ENCODE results near the gene ADAM11. TPM values are rescaled to one million over a fixed set of nuclear protein-coding genes. Genes with fewer than 3 reads are reported as not detected.
A peak's percentile ranks its signal among the peaks of the same experiment; 100 is the strongest.
"Not testable (repeated sequence)": the region's sequence is repeated elsewhere in the genome, so short reads cannot be mapped to it uniquely, and the experiment has no call there.

Gene ADAM11
- total and polyA plus RNA-seq, 2 donors from 2014 or later, result 0.24 to 0.28 TPM

DNA sequence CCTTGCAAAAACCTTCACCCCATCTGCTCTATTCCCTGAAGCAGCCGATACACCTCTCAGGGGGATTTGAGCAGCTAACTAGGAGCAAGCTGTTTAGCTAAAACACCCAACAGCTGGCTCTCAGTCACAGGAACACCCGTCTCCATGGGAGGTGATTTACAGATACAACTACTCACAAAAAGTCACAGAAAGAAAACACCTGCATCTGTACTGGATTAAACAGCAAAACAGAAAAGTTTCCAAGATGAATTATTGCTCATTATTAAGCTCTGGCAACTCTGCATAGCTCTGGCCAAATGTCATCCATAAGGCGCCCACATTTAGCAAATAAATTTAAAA is 49.0 kb downstream of the ADAM11 start:
- Histone ChIP-seq H3K4me1 (ENCODE audit: control insufficient read depth in 2 of 3, insufficient read depth in 2 of 3, low read depth in 1 of 3, low read length in 3 of 3) (no peaks in the 10 kb centered on the region), H3K9ac (ENCODE audit: low read length in 3 of 3) (no peak overlapping the region), H3K27me3 (ENCODE audit: control insufficient read depth, insufficient read depth, low read length) (no peaks in the 10 kb centered on the region), H3K27ac (ENCODE audit: low read depth in 2 of 2, low read length in 2 of 2) (no peak overlapping the region), H3K4me3 (ENCODE audit: low read length in 3 of 3) (no peak overlapping the region), H3K36me3 (ENCODE audit: control insufficient read depth in 2 of 3, insufficient read depth in 3 of 3, low read length in 3 of 3) (peaks cover 0 to 6% (median 0%) of the 10 kb centered on the region in 3 donors), H3K9me3 (ENCODE audit: control insufficient read depth in 2 of 3, insufficient read depth in 1 of 3, low read length in 3 of 3) (no peaks in the 10 kb centered on the region)
- intact Hi-C loops (cut with DNase I), result no loop called here
- DNase-seq, result peak in 2 of 5 donors; percentile 25 to 60
- no peak for FAIRE-seq
- TF ChIP-seq, protein P1, sequence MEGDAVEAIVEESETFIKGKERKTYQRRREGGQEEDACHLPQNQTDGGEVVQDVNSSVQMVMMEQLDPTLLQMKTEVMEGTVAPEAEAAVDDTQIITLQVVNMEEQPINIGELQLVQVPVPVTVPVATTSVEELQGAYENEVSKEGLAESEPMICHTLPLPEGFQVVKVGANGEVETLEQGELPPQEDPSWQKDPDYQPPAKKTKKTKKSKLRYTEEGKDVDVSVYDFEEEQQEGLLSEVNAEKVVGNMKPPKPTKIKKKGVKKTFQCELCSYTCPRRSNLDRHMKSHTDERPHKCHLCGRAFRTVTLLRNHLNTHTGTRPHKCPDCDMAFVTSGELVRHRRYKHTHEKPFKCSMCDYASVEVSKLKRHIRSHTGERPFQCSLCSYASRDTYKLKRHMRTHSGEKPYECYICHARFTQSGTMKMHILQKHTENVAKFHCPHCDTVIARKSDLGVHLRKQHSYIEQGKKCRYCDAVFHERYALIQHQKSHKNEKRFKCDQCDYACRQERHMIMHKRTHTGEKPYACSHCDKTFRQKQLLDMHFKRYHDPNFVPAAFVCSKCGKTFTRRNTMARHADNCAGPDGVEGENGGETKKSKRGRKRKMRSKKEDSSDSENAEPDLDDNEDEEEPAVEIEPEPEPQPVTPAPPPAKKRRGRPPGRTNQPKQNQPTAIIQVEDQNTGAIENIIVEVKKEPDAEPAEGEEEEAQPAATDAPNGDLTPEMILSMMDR (IDR thresholded peaks at IDR 0.05; ENCODE audit: borderline replicate concordance, extremely low read depth, insufficient read depth), result no peak

DNA sequence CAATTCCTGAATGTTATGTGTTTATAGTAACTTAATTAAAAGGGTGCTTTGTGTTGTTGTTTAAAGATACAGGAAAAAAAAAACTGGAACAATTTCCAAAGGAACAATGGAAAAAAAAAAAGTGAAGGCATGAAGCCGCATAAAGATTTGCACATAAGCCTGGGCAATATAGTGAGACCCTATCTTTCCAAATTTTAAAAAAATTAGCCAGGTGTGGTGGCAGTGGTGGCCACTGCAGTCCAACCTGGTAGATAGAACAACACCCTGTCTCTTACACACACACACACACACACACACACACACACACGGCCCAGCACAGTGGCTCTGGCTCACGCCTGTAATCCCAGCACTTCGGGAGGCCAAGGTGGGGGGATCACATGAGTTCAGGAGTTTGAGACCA is 49.4 kb downstream of the ADAM11 start:
- Histone ChIP-seq H3K9ac (ENCODE audit: low read length in 3 of 3) (no peak overlapping the region), H3K4me3 (ENCODE audit: low read length in 3 of 3) (no peak overlapping the region), H3K27me3 (ENCODE audit: control insufficient read depth, insufficient read depth, low read length) (no peaks in the 10 kb centered on the region), H3K9me3 (ENCODE audit: control insufficient read depth in 2 of 3, insufficient read depth in 1 of 3, low read length in 3 of 3) (no peaks in the 10 kb centered on the region), H3K27ac (ENCODE audit: low read depth in 2 of 2, low read length in 2 of 2) (no peak overlapping the region), H3K4me1 (ENCODE audit: control insufficient read depth in 2 of 3, insufficient read depth in 2 of 3, low read depth in 1 of 3, low read length in 3 of 3) (no peaks in the 10 kb centered on the region), H3K36me3 (ENCODE audit: control insufficient read depth in 2 of 3, insufficient read depth in 3 of 3, low read length in 3 of 3) (peaks cover 0 to 6% (median 0%) of the 10 kb centered on the region in 3 donors)
- FAIRE-seq (no peak), DNase-seq (no peak)
- TF ChIP-seq, protein P1 (IDR thresholded peaks at IDR 0.05; ENCODE audit: borderline replicate concordance, extremely low read depth, insufficient read depth), result no peak
- intact Hi-C loops (cut with DNase I), result no loop called here

- H3K36me3 ChIP-seq (ENCODE audit: control insufficient read depth in 2 of 3, insufficient read depth in 3 of 3, low read length in 3 of 3); FAIRE-seq; intact Hi-C loops (cut with DNase I); H3K27ac ChIP-seq (ENCODE audit: low read depth in 2 of 2, low read length in 2 of 2); DNase-seq; H3K9ac ChIP-seq (ENCODE audit: low read length in 3 of 3); H3K4me3 ChIP-seq (ENCODE audit: low read length in 3 of 3); H3K27me3 ChIP-seq (ENCODE audit: control insufficient read depth, insufficient read depth, low read length); H3K9me3 ChIP-seq (ENCODE audit: control insufficient read depth in 2 of 3, insufficient read depth in 1 of 3, low read length in 3 of 3); H3K4me1 ChIP-seq (ENCODE audit: control insufficient read depth in 2 of 3, insufficient read depth in 2 of 3, low read depth in 1 of 3, low read length in 3 of 3): not testable (repeated sequence)
Observed at GRCh38 chr17:44808656-44809388, 50.0 kb downstream of the ADAM11 start.

DNA sequence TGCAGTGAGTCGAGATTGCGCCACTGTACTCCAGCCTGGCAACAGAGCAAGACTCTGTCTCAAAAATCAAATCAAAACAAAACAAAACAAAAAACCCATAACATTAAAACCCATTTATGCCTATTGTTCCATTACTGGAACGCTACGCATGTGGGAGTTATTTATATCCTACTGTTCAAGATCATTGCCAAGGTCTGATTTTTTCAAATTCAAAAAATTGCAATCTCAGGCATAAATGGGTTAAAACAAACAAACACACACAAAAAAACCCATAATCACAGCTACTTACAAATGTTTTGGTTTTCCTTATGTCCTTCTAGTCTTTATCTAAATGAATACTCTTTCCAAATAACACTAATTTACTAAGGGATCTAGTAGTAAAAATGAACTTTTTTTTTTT is 53.5 kb downstream of the ADAM11 start:
- H3K9me3 ChIP-seq (ENCODE audit: control insufficient read depth in 2 of 3, insufficient read depth in 1 of 3, low read length in 3 of 3), result no peaks in the 10 kb centered on the region
- no peaks in the 10 kb centered on the region for H3K27me3 ChIP-seq (ENCODE audit: control insufficient read depth, insufficient read depth, low read length)
- H3K4me1 ChIP-seq (ENCODE audit: control insufficient read depth in 2 of 3, insufficient read depth in 2 of 3, low read depth in 1 of 3, low read length in 3 of 3), result no peaks in the 10 kb centered on the region
- no peak overlapping the region for H3K9ac ChIP-seq (ENCODE audit: low read length in 3 of 3)
- DNase-seq (no peak), FAIRE-seq (no peak)
- intact Hi-C loops (cut with DNase I), result no loop called here
- TF ChIP-seq, protein P1 (IDR thresholded peaks at IDR 0.05; ENCODE audit: borderline replicate concordance, extremely low read depth, insufficient read depth), result no peak
- no peak overlapping the region for H3K27ac ChIP-seq (ENCODE audit: low read depth in 2 of 2, low read length in 2 of 2)
- no peak overlapping the region for H3K4me3 ChIP-seq (ENCODE audit: low read length in 3 of 3)
- no peaks in the 10 kb centered on the region for H3K36me3 ChIP-seq (ENCODE audit: control insufficient read depth in 2 of 3, insufficient read depth in 3 of 3, low read length in 3 of 3)

DNA sequence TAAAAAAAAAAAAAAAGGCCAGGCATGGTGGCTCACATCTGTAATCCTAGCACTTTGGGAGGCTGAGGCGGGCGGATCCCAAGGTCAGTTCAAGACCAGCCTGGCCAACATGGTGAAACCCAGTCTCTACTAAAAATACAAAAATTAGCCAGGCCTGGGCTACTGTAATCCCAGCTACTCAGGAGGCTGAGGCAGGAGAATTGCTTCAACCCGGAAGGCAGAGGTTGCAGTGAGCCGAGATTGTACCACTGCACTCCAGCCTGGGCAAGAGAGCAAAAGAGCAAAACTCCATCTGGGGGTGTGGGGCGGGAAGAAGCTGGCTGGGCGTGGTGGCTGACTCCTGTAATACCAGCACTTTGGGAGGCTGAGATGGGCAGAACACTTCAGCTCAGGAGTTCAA is 59.7 kb downstream of the ADAM11 start:
- FAIRE-seq; H3K9ac ChIP-seq (ENCODE audit: low read length in 3 of 3); H3K4me3 ChIP-seq (ENCODE audit: low read length in 3 of 3); H3K36me3 ChIP-seq (ENCODE audit: control insufficient read depth in 2 of 3, insufficient read depth in 3 of 3, low read length in 3 of 3); H3K27ac ChIP-seq (ENCODE audit: low read depth in 2 of 2, low read length in 2 of 2); intact Hi-C loops (cut with DNase I); H3K9me3 ChIP-seq (ENCODE audit: control insufficient read depth in 2 of 3, insufficient read depth in 1 of 3, low read length in 3 of 3); H3K4me1 ChIP-seq (ENCODE audit: control insufficient read depth in 2 of 3, insufficient read depth in 2 of 3, low read depth in 1 of 3, low read length in 3 of 3); DNase-seq; H3K27me3 ChIP-seq (ENCODE audit: control insufficient read depth, insufficient read depth, low read length): not testable (repeated sequence)

All from kidney (tissue), 14 donors.